Measurements from ENCODE around the gene DHX16. TPM values are rescaled to one million over a fixed set of nuclear protein-coding genes. Genes with fewer than 3 reads are reported as not detected.

Gene DHX16
- total RNA-seq, 1 donor from 2014 or later = 34.7 TPM

GRCh38 chr6:30689985-30690384, 17.2 kb upstream of the DHX16 start:
- Histone ChIP-seq H3K27me3 (ENCODE audit: control insufficient read depth, insufficient read depth, low read length) (no peaks in the 10 kb centered on the region), H3K36me3 (ENCODE audit: control insufficient read depth, insufficient read depth, low read length) (no peaks in the 10 kb centered on the region), H3K4me3 (ENCODE audit: low read depth, low read length) (peak overlapping the region; percentile 85)
- TF ChIP-seq, protein P1, sequence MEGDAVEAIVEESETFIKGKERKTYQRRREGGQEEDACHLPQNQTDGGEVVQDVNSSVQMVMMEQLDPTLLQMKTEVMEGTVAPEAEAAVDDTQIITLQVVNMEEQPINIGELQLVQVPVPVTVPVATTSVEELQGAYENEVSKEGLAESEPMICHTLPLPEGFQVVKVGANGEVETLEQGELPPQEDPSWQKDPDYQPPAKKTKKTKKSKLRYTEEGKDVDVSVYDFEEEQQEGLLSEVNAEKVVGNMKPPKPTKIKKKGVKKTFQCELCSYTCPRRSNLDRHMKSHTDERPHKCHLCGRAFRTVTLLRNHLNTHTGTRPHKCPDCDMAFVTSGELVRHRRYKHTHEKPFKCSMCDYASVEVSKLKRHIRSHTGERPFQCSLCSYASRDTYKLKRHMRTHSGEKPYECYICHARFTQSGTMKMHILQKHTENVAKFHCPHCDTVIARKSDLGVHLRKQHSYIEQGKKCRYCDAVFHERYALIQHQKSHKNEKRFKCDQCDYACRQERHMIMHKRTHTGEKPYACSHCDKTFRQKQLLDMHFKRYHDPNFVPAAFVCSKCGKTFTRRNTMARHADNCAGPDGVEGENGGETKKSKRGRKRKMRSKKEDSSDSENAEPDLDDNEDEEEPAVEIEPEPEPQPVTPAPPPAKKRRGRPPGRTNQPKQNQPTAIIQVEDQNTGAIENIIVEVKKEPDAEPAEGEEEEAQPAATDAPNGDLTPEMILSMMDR (IDR thresholded peaks at IDR 0.05; ENCODE audit: insufficient read depth, low read length, poor library complexity, severe bottlenecking) = no peak
- DNase-seq (ENCODE audit: low read depth) = no peak

DNA sequence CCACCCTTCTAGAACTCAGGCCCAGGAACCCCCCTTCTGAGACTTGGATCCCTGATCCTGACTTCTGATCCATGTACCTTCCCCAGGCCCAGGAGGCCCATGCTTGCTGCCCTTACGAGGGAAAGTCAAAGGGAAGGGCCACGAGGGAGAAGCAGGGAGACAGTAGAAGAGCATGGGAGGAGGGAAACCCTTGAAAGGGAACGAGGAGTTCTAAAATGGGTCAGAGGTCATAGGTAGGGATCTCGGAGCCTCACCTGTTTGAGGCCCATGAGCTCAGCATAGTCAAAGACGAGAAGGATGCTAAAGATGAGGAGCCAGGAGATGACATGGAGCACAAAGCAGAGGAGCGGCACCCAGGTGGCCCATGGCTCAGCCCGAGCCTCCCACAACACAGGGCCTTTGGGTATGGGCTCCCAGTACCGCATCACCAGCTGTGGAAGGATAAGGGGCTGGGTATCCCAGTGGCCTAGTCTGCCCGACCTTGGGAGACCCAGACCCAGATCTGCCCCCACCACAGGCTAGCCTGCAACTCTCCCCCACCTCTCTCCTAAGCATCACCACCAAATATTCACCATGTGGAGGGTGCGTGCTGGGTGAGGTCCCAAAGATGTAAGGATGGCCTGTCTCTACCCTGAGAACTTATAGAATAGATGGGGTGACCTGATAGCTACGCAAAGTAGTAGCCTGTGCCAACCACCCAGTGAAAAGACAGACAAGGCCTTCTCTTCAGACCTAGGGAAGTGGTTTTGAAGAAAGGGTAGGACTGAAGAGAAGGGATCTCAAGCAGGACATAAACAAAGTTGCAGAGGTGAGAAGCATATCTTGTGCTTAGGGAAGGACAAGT, 16.4 kb upstream of the DHX16 start:
- Histone ChIP-seq H3K36me3 (ENCODE audit: control insufficient read depth, insufficient read depth, low read length) (peaks cover 1% of the 10 kb centered on the region), H3K27me3 (ENCODE audit: control insufficient read depth, insufficient read depth, low read length) (no peaks in the 10 kb centered on the region), H3K4me3 (ENCODE audit: low read depth, low read length) (no peak overlapping the region)
- no peak for DNase-seq (ENCODE audit: low read depth)
- TF ChIP-seq, protein P1 (IDR thresholded peaks at IDR 0.05; ENCODE audit: insufficient read depth, low read length, poor library complexity, severe bottlenecking) = no peak

DNA sequence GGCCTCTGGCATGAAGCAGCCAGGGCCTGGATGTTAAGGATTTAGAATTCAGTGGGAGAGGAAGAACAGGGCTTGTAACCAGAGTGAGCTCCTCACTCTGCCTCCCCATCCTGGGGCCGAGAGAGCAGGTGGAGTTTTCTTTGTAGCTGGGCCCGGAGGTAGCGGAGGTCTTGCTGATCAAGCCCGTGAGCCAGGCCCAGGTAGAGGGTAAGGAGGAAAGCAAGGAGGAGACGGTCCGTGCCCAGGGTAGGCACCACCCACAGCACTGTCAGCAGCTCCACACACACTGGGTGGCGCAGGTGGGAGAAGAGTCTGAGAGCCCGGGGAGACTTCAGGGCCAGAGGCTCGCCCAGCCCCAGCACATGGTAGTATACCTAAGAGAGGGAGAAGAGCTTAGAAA, 15.8 kb upstream of the DHX16 start:
- TF ChIP-seq, protein P1 (IDR thresholded peaks at IDR 0.05; ENCODE audit: insufficient read depth, low read length, poor library complexity, severe bottlenecking) = no peak
- no peak for DNase-seq (ENCODE audit: low read depth)
- H3K4me3 ChIP-seq (ENCODE audit: low read depth, low read length) = peak overlapping the region; percentile 85
- no peaks in the 10 kb centered on the region for H3K27me3 ChIP-seq (ENCODE audit: control insufficient read depth, insufficient read depth, low read length)
- peaks cover 1% of the 10 kb centered on the region for H3K36me3 ChIP-seq (ENCODE audit: control insufficient read depth, insufficient read depth, low read length)

DNA sequence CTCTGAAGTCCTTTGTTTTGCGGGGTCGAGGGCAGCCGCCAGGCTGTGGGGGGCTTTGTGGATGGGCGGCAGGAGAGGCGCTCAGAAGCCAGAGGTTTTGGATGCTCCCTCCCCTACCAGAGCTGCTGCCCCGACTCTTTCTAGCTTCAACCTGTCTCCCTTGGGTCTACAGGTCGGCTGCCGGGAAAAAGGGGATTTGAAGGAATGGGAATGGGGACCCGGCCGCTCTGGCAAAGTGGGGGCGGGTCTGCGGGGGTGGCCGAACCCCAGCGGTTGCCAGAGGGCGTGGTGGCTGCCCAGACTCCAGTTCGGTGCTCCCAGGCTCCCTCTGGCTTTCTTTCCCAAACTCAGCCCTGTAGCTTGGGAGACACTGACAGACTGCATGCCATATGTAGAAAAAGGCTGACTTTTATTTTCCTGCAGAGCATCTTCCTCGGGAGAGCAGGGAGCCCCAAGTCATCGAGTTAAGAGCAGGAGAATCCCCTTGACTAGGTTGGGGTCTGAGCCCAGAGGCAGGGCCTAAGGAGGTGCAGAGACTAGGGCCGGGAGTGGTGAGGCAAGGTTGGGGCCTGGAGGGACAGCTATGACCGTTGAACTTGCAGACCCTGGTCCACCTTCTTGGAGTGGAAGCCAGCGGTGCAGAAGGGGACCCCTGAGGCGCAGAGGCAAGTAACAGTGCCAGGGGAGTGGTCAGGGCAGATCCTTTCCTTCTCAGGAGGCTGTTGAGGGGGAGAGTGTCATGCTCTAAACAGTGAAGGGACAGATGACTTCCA, 15.0 kb upstream of the DHX16 start:
- Histone ChIP-seq H3K36me3 (ENCODE audit: control insufficient read depth, insufficient read depth, low read length) (peaks cover 1% of the 10 kb centered on the region), H3K27me3 (ENCODE audit: control insufficient read depth, insufficient read depth, low read length) (no peaks in the 10 kb centered on the region), H3K4me3 (ENCODE audit: low read depth, low read length) (peak overlapping the region; percentile 85)
- TF ChIP-seq, protein P1 (IDR thresholded peaks at IDR 0.05; ENCODE audit: insufficient read depth, low read length, poor library complexity, severe bottlenecking) = peak; percentile 23
- DNase-seq (ENCODE audit: low read depth) = no peak

DNA sequence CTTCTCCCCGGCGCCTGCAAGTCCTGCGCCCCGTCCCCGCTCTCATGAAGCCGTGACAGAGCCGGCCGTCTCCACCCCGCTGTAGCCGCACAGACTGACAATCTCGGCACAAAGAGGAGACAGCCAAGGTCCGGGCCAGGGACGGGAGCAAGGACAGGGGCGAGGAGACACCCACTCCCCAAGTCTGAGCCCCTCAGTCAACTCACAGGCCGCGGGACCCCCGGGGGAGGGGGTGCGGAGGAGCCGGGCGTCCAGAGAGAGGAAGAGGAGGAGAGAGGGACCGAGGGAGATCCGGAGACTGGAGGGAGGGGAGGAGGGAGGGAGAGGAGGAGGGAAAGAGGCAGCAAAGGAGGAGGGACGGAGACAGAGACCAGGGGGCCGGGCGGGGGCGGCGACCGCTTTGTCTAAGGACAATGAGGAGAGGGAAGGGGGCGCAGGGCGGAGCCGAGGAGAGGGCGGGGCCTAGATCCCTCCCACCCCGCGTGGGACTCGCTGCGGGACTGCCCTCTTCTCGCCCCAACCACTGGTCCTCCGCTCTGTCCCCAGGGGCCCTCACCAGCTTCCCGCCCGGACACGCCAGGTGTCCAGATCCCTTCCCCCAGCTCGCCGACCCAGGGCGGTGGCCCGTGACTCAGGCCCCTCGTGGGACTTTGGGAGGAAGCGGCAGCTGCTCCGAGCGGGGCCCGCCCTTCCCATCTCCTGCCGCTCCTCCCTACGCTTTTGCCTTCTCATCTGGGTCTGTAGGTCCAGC, 14.3 kb upstream of the DHX16 start:
- Histone ChIP-seq H3K4me3 (ENCODE audit: low read depth, low read length) (peak overlapping the region; percentile 85), H3K27me3 (ENCODE audit: control insufficient read depth, insufficient read depth, low read length) (no peaks in the 10 kb centered on the region), H3K36me3 (ENCODE audit: control insufficient read depth, insufficient read depth, low read length) (peaks cover 1% of the 10 kb centered on the region)
- TF ChIP-seq, protein P1 (IDR thresholded peaks at IDR 0.05; ENCODE audit: insufficient read depth, low read length, poor library complexity, severe bottlenecking) = no peak
- DNase-seq (ENCODE audit: low read depth) = peak; percentile 86
